Karpas-422 (cell line): ENCODE measurements around the gene SLC24A4. TPM values are rescaled to one million over a fixed set of nuclear protein-coding genes. Genes with fewer than 3 reads are reported as not detected.
A peak's percentile ranks its signal among the peaks of the same experiment; 100 is the strongest.

Source experiments
- DNase-seq: peaks from one replicate; pipeline ENCODE4 v3.0.0-alpha.2; 2015
- H2AFZ ChIP-seq: fragments of 200-600 bp; sonication (generic); 2 replicates; pipeline ENCODE4 v1.6.1; 2014; ENCODE audit warnings: antibody characterized with exemption, low read length, mixed read lengths
- H3K27ac ChIP-seq: fragments of 200-600 bp; sonication (generic); 2 replicates; pipeline ENCODE4 v1.5.1; 2014; ENCODE audit warnings: mild to moderate bottlenecking, low read length, moderate library complexity
- H3K27me3 ChIP-seq: fragments of 200-600 bp; sonication (generic); 2 replicates; pipeline ENCODE4 v1.6.1; 2014; ENCODE audit warnings: low read length, mixed read lengths
- H3K36me3 ChIP-seq: fragments of 200-600 bp; sonication (generic); 2 replicates; pipeline ENCODE4 v1.6.1; 2014; ENCODE audit warnings: low read length, mixed read lengths; ENCODE audit not compliant: insufficient read depth
- H3K4me1 ChIP-seq: fragments of 200-600 bp; sonication (generic); 2 replicates; pipeline ENCODE4 v1.6.1; 2014; ENCODE audit warnings: mild to moderate bottlenecking, low read length, mixed read lengths
- H3K4me2 ChIP-seq: fragments of 200-600 bp; sonication (generic); 2 replicates; pipeline ENCODE4 v1.6.1; 2014; ENCODE audit warnings: low read length, low read depth, mild to moderate bottlenecking; ENCODE audit not compliant: poor library complexity, severe bottlenecking
- H3K4me3 ChIP-seq: fragments of 200-600 bp; sonication (generic); 2 replicates; pipeline ENCODE4 v1.5.1; 2014; ENCODE audit warnings: mild to moderate bottlenecking, antibody characterized with exemption, low read length, mixed read lengths
- H3K79me2 ChIP-seq: fragments of 200-600 bp; sonication (generic); 2 replicates; pipeline ENCODE4 v1.6.1; 2014; ENCODE audit warnings: mild to moderate bottlenecking, low read length, mixed read lengths
- H3K9ac ChIP-seq: fragments of 200-600 bp; sonication (generic); 2 replicates; pipeline ENCODE4 v1.6.0; 2014; ENCODE audit warnings: low read length
- H3K9me2 ChIP-seq: fragments of 200-600 bp; sonication (generic), shearing (Covaris generic); replicated peaks from 2 replicates; pipeline ENCODE4 v1.6.0; 2014; ENCODE audit warnings: mild to moderate bottlenecking, low read length, moderate library complexity; ENCODE audit not compliant: insufficient read depth
- H3K9me3 ChIP-seq: fragments of 300-700, 200-600 bp; sonication (generic); 2 replicates; pipeline ENCODE4 v1.6.1; 2014; ENCODE audit warnings: low read length, mixed read lengths
- H4K20me1 ChIP-seq: fragments of 200-600 bp; sonication (generic); 2 replicates; pipeline ENCODE4 v1.6.1; 2014; ENCODE audit warnings: mild to moderate bottlenecking, antibody characterized with exemption, low read length, low read depth; ENCODE audit not compliant: insufficient read depth
- total RNA-seq: library from RNA; depleted of rRNA; stranded (reverse); fragments of >200 nt; shearing (Covaris generic); gene quantifications from 2 replicates; pipeline ENCODE4 v1.2.3, GENCODE V29; 2014; ENCODE audit warnings: low replicate concordance

The SLC24A4 gene
- total RNA-seq, 1 experiment from 2014 or later, result not detected

- Histone ChIP-seq H3K9me3 (no peaks in the 10 kb centered on the region), H3K9me2 (no peaks in the 10 kb centered on the region), H2AFZ (no peak overlapping the region), H3K4me1 (no peaks in the 10 kb centered on the region), H4K20me1 (no peaks in the 10 kb centered on the region), H3K27me3 (peaks cover 3% of the 10 kb centered on the region; the same call in 1 of the 2 replicates), H3K4me2 (no peak overlapping the region), H3K9ac (no peak overlapping the region), H3K36me3 (no peaks in the 10 kb centered on the region), H3K4me3 (no peak overlapping the region), H3K79me2 (no peaks in the 10 kb centered on the region), H3K27ac (no peak overlapping the region)
- DNase-seq, result no peak
Measured at GRCh38 chr14:92449404-92450181, 126.6 kb downstream of the SLC24A4 start.

- H4K20me1 ChIP-seq, result no peaks in the 10 kb centered on the region
Measured at GRCh38 chr14:92450351-92451070, 127.5 kb downstream of the SLC24A4 start.

GRCh38 chr14:92451245-92451644 lies 128.3 kb downstream of the SLC24A4 start:
- H3K4me2 ChIP-seq, result no peak overlapping the region
- no peaks in the 10 kb centered on the region for H3K9me2 ChIP-seq
- no peaks in the 10 kb centered on the region for H3K36me3 ChIP-seq
- H3K9me3 ChIP-seq, result 0 out of 2 replicates have a peak, but pooled peaks cover 2% of the 10 kb centered on the region
- no peaks in the 10 kb centered on the region for H3K4me1 ChIP-seq
- no peaks in the 10 kb centered on the region for H3K79me2 ChIP-seq
- no peaks in the 10 kb centered on the region for H4K20me1 ChIP-seq
- no peaks in the 10 kb centered on the region for H3K27me3 ChIP-seq
- DNase-seq, result no peak
- no peak overlapping the region for H3K27ac ChIP-seq
- H3K9ac ChIP-seq, result no peak overlapping the region
- no peak overlapping the region for H2AFZ ChIP-seq
- H3K4me3 ChIP-seq, result no peak overlapping the region

More at GRCh38 chr14:92450351-92451070, 127.5 kb downstream of the SLC24A4 start:
- H2AFZ ChIP-seq, result no peak overlapping the region
- H3K9me3 ChIP-seq, result 0 out of 2 replicates have a peak, but pooled peaks cover 2% of the 10 kb centered on the region
- H3K36me3 ChIP-seq, result no peaks in the 10 kb centered on the region
- H3K27me3 ChIP-seq, result no peaks in the 10 kb centered on the region
- no peaks in the 10 kb centered on the region for H3K9me2 ChIP-seq
- peak; percentile 47 for DNase-seq
- H3K4me1 ChIP-seq, result no peaks in the 10 kb centered on the region
- H3K4me3 ChIP-seq, result no peak overlapping the region
- no peak overlapping the region for H3K9ac ChIP-seq
- H3K79me2 ChIP-seq, result no peaks in the 10 kb centered on the region
- H3K27ac ChIP-seq, result no peak overlapping the region
- H3K4me2 ChIP-seq, result no peak overlapping the region

- H3K9me2 ChIP-seq, result no peaks in the 10 kb centered on the region
- no peak overlapping the region for H3K27ac ChIP-seq
- H2AFZ ChIP-seq, result no peak overlapping the region
- H3K4me3 ChIP-seq, result no peak overlapping the region
- 0 out of 2 replicates have a peak, but pooled peaks cover 2% of the 10 kb centered on the region for H3K9me3 ChIP-seq
- no peaks in the 10 kb centered on the region for H3K4me1 ChIP-seq
- H3K9ac ChIP-seq, result no peak overlapping the region
- no peaks in the 10 kb centered on the region for H3K27me3 ChIP-seq
- H3K79me2 ChIP-seq, result no peaks in the 10 kb centered on the region
- no peaks in the 10 kb centered on the region; the same call in 1 of the 2 replicates for H4K20me1 ChIP-seq
- no peak overlapping the region for H3K4me2 ChIP-seq
- no peak for DNase-seq
- no peaks in the 10 kb centered on the region for H3K36me3 ChIP-seq
Measured at GRCh38 chr14:92451755-92452154, 128.8 kb downstream of the SLC24A4 start.

GRCh38 chr14:92452471-92452870 lies 129.5 kb downstream of the SLC24A4 start:
- no peaks in the 10 kb centered on the region for H3K79me2 ChIP-seq
- no peaks in the 10 kb centered on the region; the same call in 1 of the 2 replicates for H4K20me1 ChIP-seq
- H3K4me2 ChIP-seq, result no peak overlapping the region
- H3K4me1 ChIP-seq, result no peaks in the 10 kb centered on the region
- H3K9me3 ChIP-seq, result 0 out of 2 replicates have a peak, but pooled peaks cover 2% of the 10 kb centered on the region
- H3K36me3 ChIP-seq, result no peaks in the 10 kb centered on the region
- H2AFZ ChIP-seq, result no peak overlapping the region
- H3K4me3 ChIP-seq, result no peak overlapping the region
- H3K9me2 ChIP-seq, result no peaks in the 10 kb centered on the region
- H3K27me3 ChIP-seq, result no peaks in the 10 kb centered on the region
- no peak overlapping the region for H3K9ac ChIP-seq
- DNase-seq, result no peak
- no peak overlapping the region for H3K27ac ChIP-seq

GRCh38 chr14:92453691-92454090 lies 130.7 kb downstream of the SLC24A4 start:
- Histone ChIP-seq H2AFZ (no peak overlapping the region), H3K36me3 (no peaks in the 10 kb centered on the region), H3K27me3 (no peaks in the 10 kb centered on the region), H3K9ac (no peak overlapping the region), H3K9me3 (0 out of 2 replicates have a peak, but pooled peaks cover 2% of the 10 kb centered on the region), H3K4me2 (no peak overlapping the region), H4K20me1 (no peaks in the 10 kb centered on the region; the same call in 1 of the 2 replicates), H3K4me3 (no peak overlapping the region), H3K79me2 (no peaks in the 10 kb centered on the region), H3K4me1 (no peaks in the 10 kb centered on the region), H3K27ac (no peak overlapping the region), H3K9me2 (no peaks in the 10 kb centered on the region)
- DNase-seq, result no peak

- H3K36me3 ChIP-seq, result no peaks in the 10 kb centered on the region
- H3K27me3 ChIP-seq, result no peaks in the 10 kb centered on the region
- no peak for DNase-seq
- H4K20me1 ChIP-seq, result no peaks in the 10 kb centered on the region; the same call in 1 of the 2 replicates
- no peaks in the 10 kb centered on the region for H3K4me1 ChIP-seq
- no peak overlapping the region for H2AFZ ChIP-seq
- H3K4me3 ChIP-seq, result no peak overlapping the region
- no peak overlapping the region for H3K27ac ChIP-seq
- H3K9ac ChIP-seq, result no peak overlapping the region
- H3K9me3 ChIP-seq, result 0 out of 2 replicates have a peak, but pooled peaks cover 2% of the 10 kb centered on the region
- no peaks in the 10 kb centered on the region for H3K9me2 ChIP-seq
- H3K4me2 ChIP-seq, result no peak overlapping the region
- no peaks in the 10 kb centered on the region for H3K79me2 ChIP-seq
Measured at GRCh38 chr14:92455231-92455630, 132.3 kb downstream of the SLC24A4 start.
